HCT116 (cell line): ENCODE measurements around the gene TMTC1. TPM values are rescaled to one million over a fixed set of nuclear protein-coding genes. Genes with fewer than 3 reads are reported as not detected.

Source experiments
- ATAC-seq: fragments of 200-7000 bp; cut with Tn5 transposase; 2 replicates; pipeline ENCODE4 v1.9.1; 2020; ENCODE audit warnings: mild to moderate bottlenecking, moderate library complexity
- BruUV-seq: library from RNA; stranded (reverse); fragments of 400-500 nt; replicated peaks from 2 replicates; lab custom pipeline; 2021; lab: Mats Ljungman, UMichigan
- CTCF ChIA-PET: fragments of 300-600 bp; sonication (Branson Sonifier 250); formaldehyde crosslinking; loops from one replicate; lab custom pipeline; 2021; ENCODE audit warnings: antibody characterized with exemption; lab: Charles Lee
- POLR2A ChIA-PET: fragments of 300-600, 350-600 bp; sonication (Branson Sonifier 250); formaldehyde crosslinking; loops from one replicate; lab custom pipeline; 2021; ENCODE audit warnings: antibody characterized with exemption; lab: Charles Lee
- RAD21 ChIA-PET, 2 experiments: fragments of 300-600 bp; sonication (Branson Sonifier 250); formaldehyde crosslinking; loops; one replicate each; lab custom pipeline; 2023; ENCODE audit warnings: low total read pairs in 2 of 2; ENCODE audit not compliant: uncharacterized antibody in 2 of 2, unreplicated experiment in 2 of 2, low non-redundant PET in 1 of 2; lab: Charles Lee
- DNase-seq: peaks from one replicate; pipeline ENCODE4 v3.0.0-alpha.2; 2010; ENCODE audit warnings: low read depth, low spot score
- H2AFZ ChIP-seq: fragments of 200-600 bp; shearing (Covaris generic), sonication (generic); 2 replicates; pipeline ENCODE4 v1.6.1; 2017; ENCODE audit warnings: low read depth, mixed run types, mixed read lengths, antibody characterized with exemption, low read length; ENCODE audit not compliant: poor library complexity, severe bottlenecking
- H3K27ac ChIP-seq: 2 replicates; pipeline ENCODE4 v1.5.1; 2012; ENCODE audit warnings: low read depth, low read length
- H3K27me3 ChIP-seq: fragments of 200-600 bp; sonication (generic); 2 replicates; pipeline ENCODE4 v1.6.1; 2016; ENCODE audit warnings: mixed run types, low read length, mixed read lengths; ENCODE audit not compliant: insufficient read depth
- H3K36me3 ChIP-seq, 2 experiments: fragments of 200-500 bp in 1 of 2; fragments of 200-600 bp in 1 of 2; sonication (Bioruptor generic) in 1 of 2; sonication (generic) in 1 of 2; 2 replicates each; pipeline versions ENCODE4 v1.5.1 to v1.6.1; 2014 to 2016; ENCODE audit warnings: low read length in 2 of 2, inconsistent platforms in 1 of 2, mixed read lengths in 1 of 2, mixed run types in 1 of 2; ENCODE audit not compliant: insufficient read depth in 2 of 2, control insufficient read depth in 1 of 2
- H3K4me1 ChIP-seq, 2 experiments: fragments of 200-600 bp in 1 of 2; sonication (generic) in 1 of 2; 2 replicates each; pipeline versions ENCODE4 v1.5.1 to v1.6.1; 2012 to 2017; ENCODE audit warnings: low read length in 2 of 2, inconsistent platforms in 1 of 2, mild to moderate bottlenecking in 1 of 2, mixed read lengths in 1 of 2, mixed run types in 1 of 2, moderate library complexity in 1 of 2; ENCODE audit not compliant: insufficient read depth in 2 of 2, control insufficient read depth in 1 of 2
- H3K4me2 ChIP-seq: fragments of 200-600 bp; sonication (generic); 2 replicates; pipeline ENCODE4 v1.6.1; 2017; ENCODE audit warnings: mixed run types, low read length, mixed read lengths
- H3K4me3 ChIP-seq, 2 experiments: fragments of 200-600 bp in 1 of 2; sonication (generic) in 1 of 2; replicated peaks in 1 of 2; 2 replicates each; pipeline ENCODE4 v1.5.1; 2011 to 2016; ENCODE audit warnings: low read length in 2 of 2, control low read depth in 1 of 2, low read depth in 1 of 2, mild to moderate bottlenecking in 1 of 2, mixed read lengths in 1 of 2, mixed run types in 1 of 2
- H3K79me2 ChIP-seq: fragments of 200-600 bp; sonication (generic); 2 replicates; pipeline ENCODE4 v1.6.1; 2017; ENCODE audit warnings: mild to moderate bottlenecking, mixed run types, low read length, moderate library complexity, mixed read lengths; ENCODE audit not compliant: insufficient read depth
- H3K9ac ChIP-seq: fragments of 200-600 bp; sonication (generic); 2 replicates; pipeline ENCODE4 v1.6.1; 2016; ENCODE audit warnings: low read length, mixed read lengths
- H3K9me2 ChIP-seq: fragments of 200-600 bp; sonication (generic), shearing (Covaris generic); 2 replicates; pipeline ENCODE4 v1.6.1; 2017; ENCODE audit warnings: mixed run types, mild to moderate bottlenecking, moderate library complexity; ENCODE audit not compliant: insufficient read depth
- H3K9me3 ChIP-seq, 2 experiments: fragments of 200-500 bp in 1 of 2; fragments of 200-600 bp in 1 of 2; sonication (Bioruptor generic) in 1 of 2; sonication (generic) in 1 of 2; 2 replicates each; pipeline ENCODE4 v1.6.1; 2014 to 2017; ENCODE audit warnings: low read length in 2 of 2, mixed read lengths in 2 of 2, inconsistent platforms in 1 of 2, low read depth in 1 of 2, mild to moderate bottlenecking in 1 of 2, mixed run types in 1 of 2, moderate library complexity in 1 of 2; ENCODE audit not compliant: control insufficient read depth in 1 of 2, insufficient read depth in 1 of 2
- H4K20me1 ChIP-seq: fragments of 200-600 bp; sonication (generic), shearing (Covaris generic); 2 replicates; pipeline ENCODE4 v1.6.1; 2017; ENCODE audit warnings: mixed run types, mild to moderate bottlenecking, moderate library complexity; ENCODE audit not compliant: insufficient read depth
- CBX3 ChIP-seq: IDR thresholded peaks from 2 replicates; pipeline ENCODE4 v1.6.1; 2012; ENCODE audit warnings: low read depth
- EZH2phosphoT487 ChIP-seq: fragments of 200-600 bp; IDR thresholded peaks from 2 replicates; pipeline ENCODE4 v1.6.1; 2018; ENCODE audit warnings: antibody characterized with exemption, borderline replicate concordance
- FOSL1 ChIP-seq: IDR thresholded peaks from 2 replicates; pipeline ENCODE4 v1.6.1; 2012; ENCODE audit warnings: low read depth
- JUND ChIP-seq: IDR thresholded peaks from 2 replicates; pipeline ENCODE4 v1.6.1; 2012
- POLR2A ChIP-seq: IDR thresholded peaks from 2 replicates; pipeline ENCODE4 v1.7.0; 2011; ENCODE audit warnings: borderline replicate concordance; ENCODE audit not compliant: insufficient read depth, insufficient read length; ENCODE audit errors: extremely low read depth
- POLR2AphosphoS5 ChIP-seq: IDR thresholded peaks from 2 replicates; pipeline ENCODE4 v1.6.1; 2011; ENCODE audit warnings: mild to moderate bottlenecking, low read depth, low read length, moderate library complexity
- RAD21 ChIP-seq: IDR thresholded peaks from 2 replicates; pipeline ENCODE4 v1.6.1; 2012; ENCODE audit warnings: low read depth, mild to moderate bottlenecking
- SP1 ChIP-seq: IDR thresholded peaks from 2 replicates; pipeline ENCODE4 v1.6.1; 2012; ENCODE audit warnings: low read depth
- TCF7L2 ChIP-seq: IDR thresholded peaks from 2 replicates; pipeline ENCODE4 v1.7.0; 2011; ENCODE audit warnings: borderline replicate concordance, inconsistent platforms; ENCODE audit not compliant: insufficient read depth, insufficient read length; ENCODE audit errors: extremely low read depth
- YY1 ChIP-seq: IDR thresholded peaks from 2 replicates; pipeline ENCODE4 v1.6.1; 2011; ENCODE audit warnings: low read length, low read depth, moderate library complexity, mild to moderate bottlenecking; ENCODE audit not compliant: insufficient replicate concordance; ENCODE audit errors: extremely low read depth
- intact Hi-C: fragments of 100-400 bp; cut with micrococcal nuclease; formaldehyde crosslinking; loops from 2 replicates; pipeline ENCODE4 v1.10.0; 2022
- total RNA-seq: library from RNA; stranded (reverse); gene quantifications from one replicate; pipeline ENCODE4 v1.2.1, GENCODE V29; 2021; ENCODE audit not compliant: unreplicated experiment
- TF ChIP-seq, protein P1 (sequence below): IDR thresholded peaks from 2 replicates; pipeline ENCODE4 v1.6.1; 2012
- TF ChIP-seq, protein P2 (sequence below): IDR thresholded peaks from 2 replicates; pipeline ENCODE4 v1.6.1; 2012
- TF ChIP-seq, protein P3 (sequence below), 3 experiments: fragments of 200-600 bp in 1 of 3; sonication (generic) in 1 of 3; IDR thresholded peaks in 2 of 3; conservative IDR thresholded peaks in 1 of 3; 2 replicates each; pipeline ENCODE4 v1.5.1; 2012 to 2017; ENCODE audit warnings: low read depth in 2 of 3, low read length in 2 of 3, antibody characterized with exemption in 1 of 3, borderline replicate concordance in 1 of 3, control low read depth in 1 of 3, mild to moderate bottlenecking in 1 of 3, mixed read lengths in 1 of 3, mixed run types in 1 of 3, moderate library complexity in 1 of 3; ENCODE audit not compliant: insufficient read depth in 1 of 3

The TMTC1 gene
- total RNA-seq, 1 experiment from 2014 or later: 2.0 TPM

DNA sequence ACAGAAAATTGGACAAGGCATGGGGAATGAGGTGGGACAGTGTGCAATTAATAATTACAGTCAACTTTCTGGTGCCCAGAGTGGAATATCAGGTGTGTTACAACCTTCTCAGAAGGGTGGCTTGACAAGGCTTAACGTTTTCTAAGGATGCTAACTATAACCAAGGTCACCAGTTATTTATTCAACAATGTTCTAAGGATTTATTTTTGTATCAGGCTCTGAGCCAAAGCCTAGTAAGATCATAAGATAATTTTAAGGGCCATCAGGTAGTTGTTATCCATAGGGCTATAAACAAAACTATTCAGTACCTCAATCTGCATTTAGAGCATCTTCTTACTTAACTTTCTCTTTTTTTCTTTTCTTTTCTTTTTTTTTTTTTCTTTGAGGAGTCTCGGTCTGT lies 134.0 kb downstream of the TMTC1 start:
- no peaks in the 10 kb centered on the region for H3K27me3 ChIP-seq
- RAD21 ChIA-PET: no interaction called here
- no peaks in the 10 kb centered on the region for H4K20me1 ChIP-seq
- H3K79me2 ChIP-seq: no peaks in the 10 kb centered on the region
- no peak for TF ChIP-seq FOSL1
- TF ChIP-seq TCF7L2: no peak
- TF ChIP-seq YY1: no peak
- TF ChIP-seq, protein P1, sequence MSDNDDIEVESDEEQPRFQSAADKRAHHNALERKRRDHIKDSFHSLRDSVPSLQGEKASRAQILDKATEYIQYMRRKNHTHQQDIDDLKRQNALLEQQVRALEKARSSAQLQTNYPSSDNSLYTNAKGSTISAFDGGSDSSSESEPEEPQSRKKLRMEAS: no peak
- no peak for TF ChIP-seq POLR2AphosphoS5
- no peak for TF ChIP-seq JUND
- no peak for TF ChIP-seq RAD21
- no peak for TF ChIP-seq CBX3
- TF ChIP-seq SP1: no peak
- no peak for TF ChIP-seq EZH2phosphoT487
- TF ChIP-seq, protein P2, sequence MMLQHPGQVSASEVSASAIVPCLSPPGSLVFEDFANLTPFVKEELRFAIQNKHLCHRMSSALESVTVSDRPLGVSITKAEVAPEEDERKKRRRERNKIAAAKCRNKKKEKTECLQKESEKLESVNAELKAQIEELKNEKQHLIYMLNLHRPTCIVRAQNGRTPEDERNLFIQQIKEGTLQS: no peak
- TF ChIP-seq, protein P3, sequence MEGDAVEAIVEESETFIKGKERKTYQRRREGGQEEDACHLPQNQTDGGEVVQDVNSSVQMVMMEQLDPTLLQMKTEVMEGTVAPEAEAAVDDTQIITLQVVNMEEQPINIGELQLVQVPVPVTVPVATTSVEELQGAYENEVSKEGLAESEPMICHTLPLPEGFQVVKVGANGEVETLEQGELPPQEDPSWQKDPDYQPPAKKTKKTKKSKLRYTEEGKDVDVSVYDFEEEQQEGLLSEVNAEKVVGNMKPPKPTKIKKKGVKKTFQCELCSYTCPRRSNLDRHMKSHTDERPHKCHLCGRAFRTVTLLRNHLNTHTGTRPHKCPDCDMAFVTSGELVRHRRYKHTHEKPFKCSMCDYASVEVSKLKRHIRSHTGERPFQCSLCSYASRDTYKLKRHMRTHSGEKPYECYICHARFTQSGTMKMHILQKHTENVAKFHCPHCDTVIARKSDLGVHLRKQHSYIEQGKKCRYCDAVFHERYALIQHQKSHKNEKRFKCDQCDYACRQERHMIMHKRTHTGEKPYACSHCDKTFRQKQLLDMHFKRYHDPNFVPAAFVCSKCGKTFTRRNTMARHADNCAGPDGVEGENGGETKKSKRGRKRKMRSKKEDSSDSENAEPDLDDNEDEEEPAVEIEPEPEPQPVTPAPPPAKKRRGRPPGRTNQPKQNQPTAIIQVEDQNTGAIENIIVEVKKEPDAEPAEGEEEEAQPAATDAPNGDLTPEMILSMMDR (IDR thresholded peaks at IDR 0.05 in 2 of 3, conservative IDR thresholded peaks at IDR 0.05 in 1 of 3; ENCODE audit: borderline replicate concordance in 1 of 3, insufficient read depth in 1 of 3, low read depth in 2 of 3, low read length in 2 of 3): no peak
- TF ChIP-seq POLR2A: no peak
- TF ChIP-seq, all 23 proteins: peak for 0
- Histone ChIP-seq H2AFZ (no peak overlapping the region), H3K9me2 (no peaks in the 10 kb centered on the region), H3K4me2 (no peak overlapping the region), H3K4me3 (no peak overlapping the region), H3K36me3 (no peaks in the 10 kb centered on the region), H3K4me1 (no peaks in the 10 kb centered on the region), H3K9me3 (no peaks in the 10 kb centered on the region), H3K9ac (no peak overlapping the region), H3K27ac (no peak overlapping the region)
- CTCF ChIA-PET: no interaction called here
- POLR2A ChIA-PET: no interaction called here
- BruUV-seq: no TSS peak
- intact Hi-C loops: no loop called here
- ATAC-seq (no peak), DNase-seq (no peak)
